OCI-M1 (cell line): ENCODE measurements around the gene CRYBA2.

ENCODE experiments used
- DNase-seq: peaks from one replicate; lab custom pipeline; 2025; lab: John Stamatoyannopoulos, UW

The CRYBA2 gene

GRCh38 chr2:218954541-218955300 lies 38.5 kb downstream of the CRYBA2 start:
- no peak for DNase-seq

GRCh38 chr2:218953366-218953954 lies 39.8 kb downstream of the CRYBA2 start:
- no peak for DNase-seq

GRCh38 chr2:218952160-218952559 lies 41.1 kb downstream of the CRYBA2 start:
- no peak for DNase-seq

- no peak for DNase-seq
Observed at GRCh38 chr2:218946621-218947020, 46.6 kb downstream of the CRYBA2 start.

GRCh38 chr2:218944759-218945404 lies 48.3 kb downstream of the CRYBA2 start:
- DNase-seq, result no peak
